ENCODE measurements around the gene DUOX1. TPM values are rescaled to one million over a fixed set of nuclear protein-coding genes. Genes with fewer than 3 reads are reported as not detected.

The DUOX1 gene
- total RNA-seq, 1 experiment from 2014 or later: 19.6 TPM

DNA sequence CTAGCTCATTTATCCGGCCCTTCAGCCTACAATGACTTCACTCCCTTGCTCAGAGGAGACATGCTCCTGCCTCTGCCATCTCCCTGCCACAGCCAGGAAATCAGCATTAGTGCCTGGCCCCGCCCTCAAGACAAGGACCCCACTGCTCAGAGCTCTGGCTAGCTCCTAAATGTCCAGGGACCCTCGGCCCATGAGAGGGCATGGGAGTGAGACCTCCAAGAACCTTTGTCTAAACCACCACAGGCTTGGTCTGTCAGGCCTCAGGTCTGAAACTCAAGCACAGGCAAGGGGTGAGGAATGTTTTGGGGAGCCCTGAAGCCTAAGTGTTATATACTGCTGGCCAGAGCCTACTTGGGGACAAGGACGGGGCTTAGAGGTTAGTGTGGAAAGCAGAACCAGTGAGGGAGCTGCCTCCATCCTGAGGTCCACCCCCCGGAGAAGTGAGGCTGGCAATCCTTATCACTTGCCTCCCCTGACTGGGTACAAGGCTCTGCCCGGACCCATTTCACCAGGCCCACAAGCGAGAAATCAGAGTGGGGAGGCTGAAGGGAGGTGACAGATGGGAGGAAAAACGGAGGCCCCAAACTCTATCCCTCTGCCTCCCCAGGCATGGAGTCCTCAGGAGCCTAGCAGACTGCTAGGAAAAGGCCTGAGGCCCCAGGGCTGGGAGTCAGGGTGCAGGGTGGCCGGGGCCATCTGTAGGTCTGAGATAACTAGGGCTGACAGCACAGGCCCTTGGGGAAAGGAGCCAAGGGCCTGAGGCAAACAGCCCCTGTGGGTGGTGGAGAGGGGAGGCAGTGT is 39.2 kb downstream of the DUOX1 start (continued):
- no peak for TF ChIP-seq TCF7L2 (IDR thresholded peaks at IDR 0.05; ENCODE audit: borderline replicate concordance, extremely low read depth, insufficient read depth, insufficient read length)

DNA sequence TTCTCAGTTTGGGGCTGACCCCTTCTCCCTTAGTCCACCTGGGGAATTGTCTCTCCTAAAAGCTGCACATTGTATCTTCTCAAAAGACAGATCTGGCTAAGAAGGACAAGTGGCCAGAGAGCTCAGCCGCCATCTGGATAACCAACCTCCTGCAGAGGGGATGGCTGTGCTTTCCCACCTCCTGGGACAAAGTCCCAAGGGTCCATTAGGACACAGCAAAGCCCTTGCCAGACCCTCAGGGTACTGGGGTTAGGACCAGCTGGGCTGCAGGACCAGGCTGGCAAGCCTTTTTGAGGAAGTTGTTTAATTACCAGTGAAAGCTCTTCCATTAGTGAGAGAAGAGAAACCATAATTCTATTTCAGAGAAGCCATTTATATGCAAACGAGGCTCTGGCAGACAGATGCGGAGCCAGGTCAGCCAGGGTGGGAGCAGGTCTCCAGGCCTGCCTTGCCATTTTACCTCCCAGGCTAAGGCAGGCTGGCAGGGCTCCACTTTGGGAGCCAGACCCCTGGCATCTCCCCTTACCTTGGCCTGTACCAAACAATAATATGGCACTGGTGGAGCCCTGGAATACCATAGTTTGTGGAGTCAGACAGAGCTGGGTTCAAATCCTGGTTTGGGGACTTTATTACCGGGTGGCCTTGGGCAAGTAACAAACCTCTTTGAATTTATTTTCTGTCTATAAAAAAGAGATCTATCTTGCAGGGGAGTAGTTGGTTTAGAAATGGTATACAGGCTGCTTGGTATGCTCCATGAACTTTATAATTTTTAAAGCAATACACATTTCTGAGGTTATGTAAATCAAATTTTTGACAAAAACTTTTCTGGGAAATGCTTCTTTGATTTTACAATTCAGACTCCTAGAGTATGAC is 40.0 kb downstream of the DUOX1 start:
- ChIA-PET POLR2A (interaction anchor here (1.3 kb wide), 1 partner anchor 31 kb away, joined by 3 read pairs; no protein-coding TSS in a partner anchor), CTCF (no interaction called here)
- no peak for DNase-seq (ENCODE audit: low read depth, low spot score)

More for the DNA sequence above, 40.0 kb downstream of the DUOX1 start:
- Histone ChIP-seq H3K9me3 (ENCODE audit: control insufficient read depth in 1 of 2, insufficient read depth in 1 of 2, low read depth in 1 of 2, low read length in 2 of 2) (no peaks in the 10 kb centered on the region), H3K4me1 (ENCODE audit: control insufficient read depth in 1 of 2, insufficient read depth in 2 of 2, low read length in 2 of 2) (peaks cover 6 to 16% of the 10 kb centered on the region in 2 experiments), H3K79me2 (ENCODE audit: insufficient read depth, low read length) (no peaks in the 10 kb centered on the region), H3K27ac (ENCODE audit: low read depth, low read length) (no peak overlapping the region), H3K27me3 (ENCODE audit: insufficient read depth, low read length) (no peaks in the 10 kb centered on the region), H3K4me3 (replicated peaks in 1 of 2; ENCODE audit: low read depth in 1 of 2, low read length in 2 of 2) (no peak overlapping the region), H2AFZ (ENCODE audit: low read depth, low read length, poor library complexity, severe bottlenecking) (no peak overlapping the region), H3K9me2 (ENCODE audit: insufficient read depth) (no peaks in the 10 kb centered on the region), H4K20me1 (ENCODE audit: insufficient read depth) (no peaks in the 10 kb centered on the region), H3K36me3 (ENCODE audit: control insufficient read depth in 1 of 2, insufficient read depth in 2 of 2, low read length in 2 of 2) (no peaks in the 10 kb centered on the region), H3K4me2 (ENCODE audit: low read length) (no peak overlapping the region), H3K9ac (ENCODE audit: low read length) (no peak overlapping the region)
- ATAC-seq: no peak
- no TSS peak for BruUV-seq (replicated peaks)
- intact Hi-C loops (cut with micrococcal nuclease): loop anchor here (10.0 kb wide), 1 partner anchor 445 kb away; no protein-coding TSS in a partner anchor
- TF ChIP-seq SP1 (IDR thresholded peaks at IDR 0.05; ENCODE audit: low read depth): no peak
- TF ChIP-seq, protein P1, sequence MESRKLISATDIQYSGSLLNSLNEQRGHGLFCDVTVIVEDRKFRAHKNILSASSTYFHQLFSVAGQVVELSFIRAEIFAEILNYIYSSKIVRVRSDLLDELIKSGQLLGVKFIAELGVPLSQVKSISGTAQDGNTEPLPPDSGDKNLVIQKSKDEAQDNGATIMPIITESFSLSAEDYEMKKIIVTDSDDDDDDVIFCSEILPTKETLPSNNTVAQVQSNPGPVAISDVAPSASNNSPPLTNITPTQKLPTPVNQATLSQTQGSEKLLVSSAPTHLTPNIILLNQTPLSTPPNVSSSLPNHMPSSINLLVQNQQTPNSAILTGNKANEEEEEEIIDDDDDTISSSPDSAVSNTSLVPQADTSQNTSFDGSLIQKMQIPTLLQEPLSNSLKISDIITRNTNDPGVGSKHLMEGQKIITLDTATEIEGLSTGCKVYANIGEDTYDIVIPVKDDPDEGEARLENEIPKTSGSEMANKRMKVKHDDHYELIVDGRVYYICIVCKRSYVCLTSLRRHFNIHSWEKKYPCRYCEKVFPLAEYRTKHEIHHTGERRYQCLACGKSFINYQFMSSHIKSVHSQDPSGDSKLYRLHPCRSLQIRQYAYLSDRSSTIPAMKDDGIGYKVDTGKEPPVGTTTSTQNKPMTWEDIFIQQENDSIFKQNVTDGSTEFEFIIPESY (IDR thresholded peaks at IDR 0.05; ENCODE audit: extremely low read depth, insufficient replicate concordance, low read length): no peak
- no peak for TF ChIP-seq SIN3A (IDR thresholded peaks at IDR 0.05; ENCODE audit: low read depth)
- no peak for TF ChIP-seq JUND (IDR thresholded peaks at IDR 0.05)
- no peak for TF ChIP-seq TCF7L2 (IDR thresholded peaks at IDR 0.05; ENCODE audit: borderline replicate concordance, extremely low read depth, insufficient read depth, insufficient read length)
- no peak for TF ChIP-seq ZFX (IDR thresholded peaks at IDR 0.05)
- TF ChIP-seq CBX3 (IDR thresholded peaks at IDR 0.05; ENCODE audit: low read depth): no peak
- TF ChIP-seq, protein P2, sequence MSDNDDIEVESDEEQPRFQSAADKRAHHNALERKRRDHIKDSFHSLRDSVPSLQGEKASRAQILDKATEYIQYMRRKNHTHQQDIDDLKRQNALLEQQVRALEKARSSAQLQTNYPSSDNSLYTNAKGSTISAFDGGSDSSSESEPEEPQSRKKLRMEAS (IDR thresholded peaks at IDR 0.05): no peak
- TF ChIP-seq FOSL1 (IDR thresholded peaks at IDR 0.05; ENCODE audit: low read depth): no peak
- TF ChIP-seq YY1 (IDR thresholded peaks at IDR 0.05; ENCODE audit: extremely low read depth, insufficient replicate concordance, low read depth, low read length): no peak
- no peak for TF ChIP-seq CEBPB (IDR thresholded peaks at IDR 0.05; ENCODE audit: low read depth)
- RAD21 ChIA-PET (ENCODE audit: low non-redundant PET in 1 of 2, low total read pairs in 2 of 2, uncharacterized antibody in 2 of 2, unreplicated experiment in 2 of 2): no interaction called here

All from HCT116 (cell line).